H9 (cell line): ENCODE measurements around the gene YTHDC2. TPM values are rescaled to one million over a fixed set of nuclear protein-coding genes. Genes with fewer than 3 reads are reported as not detected.

ENCODE experiments used
- DNase-seq: peaks from one replicate; pipeline ENCODE4 v3.0.0-alpha.2; 2017
- H2AFZ ChIP-seq: one replicate; pipeline ENCODE4 v1.6.1; 2013; ENCODE audit warnings: mild to moderate bottlenecking, low read length, control low read depth, moderate library complexity
- H2AK5ac ChIP-seq: 2 replicates; pipeline ENCODE4 v1.6.1; 2013; ENCODE audit warnings: low read length, control low read depth, mixed read lengths; ENCODE audit not compliant: insufficient read length
- H2BK120ac ChIP-seq: one replicate; pipeline ENCODE4 v1.6.1; 2013; ENCODE audit warnings: low read depth, mild to moderate bottlenecking, low read length, control low read depth, inconsistent platforms; ENCODE audit not compliant: poor library complexity, severe bottlenecking
- H2BK12ac ChIP-seq: 2 replicates; pipeline ENCODE4 v1.6.1; 2013; ENCODE audit warnings: low read length, control low read depth, mixed read lengths, low read depth; ENCODE audit not compliant: insufficient read length
- H2BK15ac ChIP-seq: 2 replicates; pipeline ENCODE4 v1.6.1; 2013; ENCODE audit warnings: low read depth, low read length, control low read depth
- H2BK20ac ChIP-seq: one replicate; pipeline ENCODE4 v1.6.1; 2013; ENCODE audit warnings: low read depth, mild to moderate bottlenecking, low read length, control low read depth, inconsistent platforms; ENCODE audit not compliant: poor library complexity, severe bottlenecking
- H2BK5ac ChIP-seq: 2 replicates; pipeline ENCODE4 v1.6.1; 2013; ENCODE audit warnings: low read length, control low read depth, mixed read lengths; ENCODE audit not compliant: insufficient read length
- H3K14ac ChIP-seq: 2 replicates; pipeline ENCODE4 v1.6.1; 2013; ENCODE audit warnings: low read length, control low read depth; ENCODE audit not compliant: insufficient read depth
- H3K18ac ChIP-seq: 2 replicates; pipeline ENCODE4 v1.6.1; 2013; ENCODE audit warnings: low read depth, mild to moderate bottlenecking, mixed read lengths, low read length, control low read depth; ENCODE audit not compliant: insufficient read length
- H3K23ac ChIP-seq: 2 replicates; pipeline ENCODE4 v1.6.1; 2013; ENCODE audit warnings: low read length, control low read depth, mixed read lengths, low read depth; ENCODE audit not compliant: insufficient read length
- H3K23me2 ChIP-seq: 2 replicates; pipeline ENCODE4 v1.6.1; 2013; ENCODE audit warnings: low read depth, mild to moderate bottlenecking, mixed read lengths, low read length, control low read depth; ENCODE audit not compliant: insufficient read length, poor library complexity, severe bottlenecking
- H3K27ac ChIP-seq: 2 replicates; pipeline ENCODE4 v1.5.1; 2013; ENCODE audit warnings: low read length, control low read depth, mixed read lengths, low read depth; ENCODE audit not compliant: insufficient read length
- H3K27me3 ChIP-seq: 2 replicates; pipeline ENCODE4 v1.6.1; 2013; ENCODE audit warnings: low read length, control low read depth, inconsistent platforms; ENCODE audit not compliant: insufficient read depth
- H3K4ac ChIP-seq: 2 replicates; pipeline ENCODE4 v1.6.1; 2013; ENCODE audit warnings: low read depth, mild to moderate bottlenecking, control low read depth, inconsistent platforms, low read length, moderate library complexity
- H3K4me1 ChIP-seq: 2 replicates; pipeline ENCODE4 v1.6.1; 2013; ENCODE audit warnings: low read length, control low read depth, inconsistent platforms; ENCODE audit not compliant: insufficient read depth
- H3K4me2 ChIP-seq: 2 replicates; pipeline ENCODE4 v1.6.1; 2013; ENCODE audit warnings: low read length, control low read depth, mixed read lengths; ENCODE audit not compliant: insufficient read length, insufficient read depth
- H3K56ac ChIP-seq: 2 replicates; pipeline ENCODE4 v1.6.1; 2013; ENCODE audit warnings: low read depth, mild to moderate bottlenecking, mixed read lengths, low read length, control low read depth; ENCODE audit not compliant: insufficient read length
- H3K79me1 ChIP-seq: 2 replicates; pipeline ENCODE4 v1.6.1; 2013; ENCODE audit warnings: low read depth, mild to moderate bottlenecking, moderate library complexity, low read length, control low read depth, inconsistent platforms; ENCODE audit not compliant: insufficient read depth, poor library complexity, severe bottlenecking
- H3K79me2 ChIP-seq: 2 replicates; pipeline ENCODE4 v1.6.1; 2013; ENCODE audit warnings: low read length, control low read depth, inconsistent platforms; ENCODE audit not compliant: insufficient read depth
- H3K9ac ChIP-seq: 2 replicates; pipeline ENCODE4 v1.6.1; 2013; ENCODE audit warnings: low read length, control low read depth, mixed read lengths; ENCODE audit not compliant: insufficient read length; ENCODE audit errors: extremely low read depth
- H3K9me3 ChIP-seq: one replicate; pipeline ENCODE4 v1.6.1; 2013; ENCODE audit warnings: low read depth, low read length, inconsistent platforms; ENCODE audit not compliant: control insufficient read depth
- H3T11ph ChIP-seq: one replicate; pipeline ENCODE4 v1.6.1; 2013; ENCODE audit warnings: mild to moderate bottlenecking, low read length, control low read depth, inconsistent platforms
- H4K20me1 ChIP-seq: one replicate; pipeline ENCODE4 v1.6.1; 2013; ENCODE audit not compliant: control insufficient read depth, insufficient read length, insufficient read depth
- H4K5ac ChIP-seq: 2 replicates; pipeline ENCODE4 v1.6.1; 2013; ENCODE audit warnings: low read depth, mild to moderate bottlenecking, mixed read lengths, low read length, control low read depth; ENCODE audit not compliant: insufficient read length
- H4K8ac ChIP-seq: replicated peaks from 2 replicates; pipeline ENCODE4 v1.6.1; 2013; ENCODE audit warnings: low read length, control low read depth, mixed read lengths, low read depth; ENCODE audit not compliant: insufficient read length
- H4K91ac ChIP-seq: 2 replicates; pipeline ENCODE4 v1.6.1; 2013; ENCODE audit warnings: low read depth, mild to moderate bottlenecking, moderate library complexity, mixed read lengths, low read length, control low read depth; ENCODE audit not compliant: insufficient read length
- H3K27ac Mint-ChIP-seq, 3 experiments: 2 replicates in 2 of 3; 3 replicates in 1 of 3; pipeline ENCODE4 v1.8.0; 2020 to 2021; ENCODE audit warnings: mixed read lengths in 3 of 3, mild to moderate bottlenecking in 1 of 3, moderate library complexity in 1 of 3
- H3K27me3 Mint-ChIP-seq: 2 replicates; pipeline ENCODE4 v1.8.0; 2021; ENCODE audit warnings: low read depth, mild to moderate bottlenecking, moderate library complexity, mixed read lengths
- H3K36me3 Mint-ChIP-seq, 3 experiments: 2 replicates in 2 of 3; 3 replicates in 1 of 3; pipeline ENCODE4 v1.8.0; 2020 to 2021; ENCODE audit warnings: low read depth in 3 of 3, mixed read lengths in 3 of 3; ENCODE audit not compliant: insufficient read depth in 1 of 3
- H3K4me1 Mint-ChIP-seq, 2 experiments: 2 replicates each; pipeline ENCODE4 v1.8.0; 2020; ENCODE audit warnings: mixed read lengths in 2 of 2
- H3K4me3 Mint-ChIP-seq, 2 experiments: 2 replicates in 1 of 2; 3 replicates in 1 of 2; pipeline ENCODE4 v1.8.0; 2020 to 2021; ENCODE audit warnings: mild to moderate bottlenecking in 2 of 2, mixed read lengths in 2 of 2, moderate library complexity in 1 of 2
- H3K9me3 Mint-ChIP-seq, 2 experiments: 2 replicates in 1 of 2; 3 replicates in 1 of 2; pipeline ENCODE4 v1.8.0; 2020; ENCODE audit warnings: mild to moderate bottlenecking in 2 of 2, mixed read lengths in 2 of 2, moderate library complexity in 1 of 2
- CTCF ChIP-seq: fragments of 200-600 bp; sonication (generic); conservative IDR thresholded peaks from 3 replicates; pipeline ENCODE4 v1.8.0; 2021; ENCODE audit warnings: antibody characterized with exemption, mild to moderate bottlenecking
- WGBS: extraction: QIAGEN DNeasy Blood & Tissue Kit; methylation state at CpG from one replicate; pipeline ENCODE4 v1.1.7; 2013; ENCODE audit warnings: missing lambda C conversion rate, low lambda C conversion rate, mixed read lengths; ENCODE audit not compliant: insufficient read length; ENCODE audit errors: extremely low coverage; 5-methylcytosine and 5-hydroxymethylcytosine counted together
- total RNA-seq: library from RNA; stranded (reverse); gene quantifications from 2 replicates; pipeline ENCODE4 v1.2.1, GENCODE V29; 2021

The YTHDC2 gene
- total RNA-seq, 1 experiment from 2014 or later: 22.5 TPM

DNA sequence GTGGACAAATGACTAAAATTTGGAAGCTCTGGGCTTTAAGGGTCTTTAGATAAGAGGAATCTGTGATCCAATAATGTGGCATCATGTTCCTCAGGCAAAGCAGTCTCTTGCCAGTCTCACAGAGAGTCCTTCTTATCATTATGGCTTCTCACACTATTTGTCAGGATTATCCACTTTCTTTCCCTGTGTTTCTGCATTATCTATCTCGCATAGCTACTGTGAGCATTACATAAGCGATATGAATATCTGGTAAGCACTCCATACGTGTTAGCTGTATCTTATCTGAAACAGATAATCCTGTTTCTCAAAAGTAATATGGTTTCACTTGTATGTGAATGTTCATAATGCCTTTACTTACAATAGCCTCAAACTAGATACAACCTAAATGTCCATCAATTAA, 34.8 kb upstream of the YTHDC2 start:
- Histone ChIP-seq H3K27me3 (no peaks in the 10 kb centered on the region), H2BK20ac (no peak overlapping the region), H3K56ac (no peak overlapping the region), H3K9me3 (no peaks in the 10 kb centered on the region), H3K79me1 (no peaks in the 10 kb centered on the region), H3T11ph (no peak overlapping the region), H4K91ac (no peak overlapping the region), H3K27ac (no peak overlapping the region), H3K18ac (no peak overlapping the region), H4K5ac (no peak overlapping the region), H2BK120ac (no peak overlapping the region), H3K9ac (no peak overlapping the region), H2AK5ac (no peak overlapping the region), H3K4me1 (no peaks in the 10 kb centered on the region), H3K4ac (no peak overlapping the region), H4K20me1 (no peaks in the 10 kb centered on the region), H3K4me2 (no peak overlapping the region), H2AFZ (no peak overlapping the region), H3K23ac (no peak overlapping the region), H3K23me2 (no peaks in the 10 kb centered on the region), H3K79me2 (no peaks in the 10 kb centered on the region), H2BK5ac (no peak overlapping the region), H4K8ac (no peak overlapping the region), H3K14ac (no peak overlapping the region), H2BK15ac (no peak overlapping the region), H2BK12ac (no peak overlapping the region)
- peaks cover 13 to 15% of the 10 kb centered on the region in 2 experiments; a peak in 3 of 4 replicates for H3K4me1 Mint-ChIP-seq
- no peak overlapping the region for H3K4me3 Mint-ChIP-seq
- no peak for DNase-seq
- peaks cover 0 to 4% of the 10 kb centered on the region in 2 experiments; a peak in 4 of 5 replicates for H3K9me3 Mint-ChIP-seq
- H3K27me3 Mint-ChIP-seq: no peaks in the 10 kb centered on the region; the same call in 1 of the 2 replicates
- no CpG with 5 or more reads among the region's 3 CpGs for WGBS
- peaks cover 0 to 8% (median 1%) of the 10 kb centered on the region in 3 experiments; a peak in 2 of 7 replicates for H3K36me3 Mint-ChIP-seq
- TF ChIP-seq CTCF: no peak
- H3K27ac Mint-ChIP-seq: no peak overlapping the region
